Mesenchymal stem cell (in vitro differentiated cells and primary cell): ENCODE results near the gene CSNK1G1.

ENCODE experiments used
- DNase-seq: peaks from one replicate; pipeline ENCODE4 v3.0.0-alpha.2; 2013
- H2AFZ ChIP-seq: one replicate; pipeline ENCODE4 v1.6.1; 2013; ENCODE audit warnings: low read depth, mild to moderate bottlenecking, control low read depth, inconsistent platforms, low read length, moderate library complexity
- H2AK5ac ChIP-seq: 2 replicates; pipeline ENCODE4 v1.6.1; 2013; ENCODE audit warnings: low read length, moderate library complexity, mild to moderate bottlenecking, inconsistent platforms; ENCODE audit not compliant: severe bottlenecking
- H2BK120ac ChIP-seq: one replicate; pipeline ENCODE4 v1.6.1; 2013; ENCODE audit warnings: low read depth, mild to moderate bottlenecking, inconsistent platforms, low read length, moderate library complexity
- H2BK12ac ChIP-seq, 2 experiments: one replicate each; pipeline ENCODE4 v1.6.1; 2013; ENCODE audit warnings: inconsistent platforms in 2 of 2, low read length in 2 of 2, mild to moderate bottlenecking in 2 of 2, moderate library complexity in 2 of 2, control low read depth in 1 of 2
- H2BK15ac ChIP-seq: one replicate; pipeline ENCODE4 v1.6.1; 2013; ENCODE audit warnings: mild to moderate bottlenecking, low read depth, inconsistent platforms; ENCODE audit not compliant: poor library complexity, severe bottlenecking
- H2BK5ac ChIP-seq: 2 replicates; pipeline ENCODE4 v1.6.1; 2013; ENCODE audit warnings: low read depth, mild to moderate bottlenecking, low read length, control low read depth, inconsistent platforms; ENCODE audit not compliant: poor library complexity, severe bottlenecking
- H3K14ac ChIP-seq, 2 experiments: one replicate each; pipeline ENCODE4 v1.6.1; 2013; ENCODE audit warnings: inconsistent platforms in 2 of 2, low read length in 2 of 2, control low read depth in 1 of 2, mild to moderate bottlenecking in 1 of 2, moderate library complexity in 1 of 2
- H3K18ac ChIP-seq, 2 experiments: one replicate each; pipeline ENCODE4 v1.6.1; 2013; ENCODE audit warnings: inconsistent platforms in 2 of 2, low read length in 2 of 2, control low read depth in 1 of 2, low read depth in 1 of 2, mild to moderate bottlenecking in 1 of 2
- H3K23ac ChIP-seq, 2 experiments: one replicate each; pipeline ENCODE4 v1.6.1; 2013; ENCODE audit warnings: inconsistent platforms in 2 of 2, low read length in 2 of 2, mild to moderate bottlenecking in 2 of 2, moderate library complexity in 2 of 2, control low read depth in 1 of 2
- H3K27ac ChIP-seq: 2 replicates; pipeline ENCODE4 v1.5.1; 2013; ENCODE audit warnings: mild to moderate bottlenecking, moderate library complexity, low read length, control low read depth, inconsistent platforms; ENCODE audit not compliant: poor library complexity, severe bottlenecking
- H3K27me3 ChIP-seq, 2 experiments: 2 replicates each; pipeline versions ENCODE4 v1.6.1 to v1.7.0; 2013; ENCODE audit warnings: low read length in 2 of 2, mild to moderate bottlenecking in 2 of 2, moderate library complexity in 2 of 2, control low read depth in 1 of 2, inconsistent platforms in 1 of 2; ENCODE audit not compliant: control insufficient read depth in 1 of 2, insufficient read depth in 1 of 2
- H3K36me3 ChIP-seq, 2 experiments: 2 replicates each; pipeline versions ENCODE4 v1.6.1 to v1.7.0; 2013; ENCODE audit warnings: low read length in 2 of 2, control low read depth in 1 of 2, inconsistent platforms in 1 of 2, low read depth in 1 of 2, mild to moderate bottlenecking in 1 of 2; ENCODE audit not compliant: insufficient read depth in 2 of 2, control insufficient read depth in 1 of 2
- H3K4ac ChIP-seq, 2 experiments: one replicate each; pipeline ENCODE4 v1.6.1; 2013; ENCODE audit warnings: inconsistent platforms in 2 of 2, low read length in 2 of 2, mild to moderate bottlenecking in 2 of 2, moderate library complexity in 2 of 2, control low read depth in 1 of 2, low read depth in 1 of 2
- H3K4me1 ChIP-seq: 2 replicates; pipeline ENCODE4 v1.6.1; 2013; ENCODE audit warnings: low read depth, low read length, control low read depth; ENCODE audit not compliant: control insufficient read depth, insufficient read depth
- H3K4me2 ChIP-seq: 2 replicates; pipeline ENCODE4 v1.6.1; 2013; ENCODE audit warnings: low read length, mild to moderate bottlenecking, inconsistent platforms; ENCODE audit not compliant: poor library complexity, severe bottlenecking
- H3K4me3 ChIP-seq, 2 experiments: 2 replicates each; pipeline versions ENCODE4 v1.5.1 to v1.7.0; 2013; ENCODE audit warnings: low read length in 2 of 2, mild to moderate bottlenecking in 2 of 2, control low read depth in 1 of 2, low read depth in 1 of 2; ENCODE audit not compliant: insufficient read depth in 1 of 2
- H3K79me1 ChIP-seq: replicated peaks from 2 replicates; pipeline ENCODE4 v1.6.1; 2013; ENCODE audit warnings: mild to moderate bottlenecking, control low read depth, low read length, inconsistent platforms; ENCODE audit not compliant: poor library complexity, severe bottlenecking
- H3K9ac ChIP-seq: 2 replicates; pipeline ENCODE4 v1.7.0; 2013; ENCODE audit warnings: mild to moderate bottlenecking, low read length, moderate library complexity
- H3K9me3 ChIP-seq: 2 replicates; pipeline ENCODE4 v1.7.0; 2013; ENCODE audit warnings: mild to moderate bottlenecking, low read length; ENCODE audit not compliant: control insufficient read depth
- H4K8ac ChIP-seq: one replicate; pipeline ENCODE4 v1.6.1; 2013; ENCODE audit warnings: inconsistent platforms, mild to moderate bottlenecking, low read length, moderate library complexity
- H4K91ac ChIP-seq: one replicate; pipeline ENCODE4 v1.6.1; 2013; ENCODE audit warnings: mild to moderate bottlenecking, low read length, inconsistent platforms
- WGBS: methylation state at CpG from one replicate; pipeline ENCODE4 v1.1.7; 2013; ENCODE audit warnings: mixed read lengths; 5-methylcytosine and 5-hydroxymethylcytosine counted together

The CSNK1G1 gene

GRCh38 chr15:64343841-64344240 is 12.1 kb downstream of the CSNK1G1 start:
- WGBS: 100% methylated on average over 1 of the region's 2 CpGs
- no peak overlapping the region for H4K91ac ChIP-seq

DNA sequence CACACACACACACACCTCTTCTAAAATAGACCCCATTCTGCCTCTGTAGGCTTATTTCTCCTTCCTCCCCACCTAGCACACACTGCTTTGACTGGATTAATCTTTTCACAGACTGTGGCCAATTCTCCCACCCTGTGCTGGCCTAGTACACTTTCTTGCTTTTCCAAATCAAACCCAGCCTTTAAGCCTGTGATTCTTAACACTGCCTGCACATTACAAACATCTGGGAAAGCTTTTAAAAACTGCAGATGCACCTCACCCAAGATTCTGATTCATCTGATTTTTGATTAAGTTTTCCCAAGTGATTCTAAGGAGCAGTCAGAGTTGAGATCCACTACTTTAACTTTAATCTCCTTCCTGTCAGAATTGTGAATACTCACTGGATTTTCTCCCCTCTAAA is 12.8 kb downstream of the CSNK1G1 start:
- H2BK120ac ChIP-seq: no peak overlapping the region
- no peak for DNase-seq
- H3K27ac ChIP-seq: no peak overlapping the region
- no peak overlapping the region for H4K8ac ChIP-seq
- no peak overlapping the region for H3K4me2 ChIP-seq
- H2BK12ac ChIP-seq: no peak overlapping the region
- no peaks in the 10 kb centered on the region for H3K4me1 ChIP-seq
- H3K9me3 ChIP-seq: no peaks in the 10 kb centered on the region
- H3K27me3 ChIP-seq: no peaks in the 10 kb centered on the region
- no peak overlapping the region for H2AK5ac ChIP-seq
- peak overlapping the region in 1 of 2 experiments; percentile 15 for H3K14ac ChIP-seq
- peak overlapping the region in 1 of 2 experiments; percentile 54 for H3K4me3 ChIP-seq
- H3K18ac ChIP-seq: no peak overlapping the region
- H4K91ac ChIP-seq: no peak overlapping the region
- H2AFZ ChIP-seq: no peak overlapping the region
- H3K36me3 ChIP-seq: peaks cover 9 to 36% of the 10 kb centered on the region in 2 experiments
- H3K79me1 ChIP-seq: peaks cover 19% of the 10 kb centered on the region
- H3K9ac ChIP-seq: peak overlapping the region; percentile 60
- H3K23ac ChIP-seq: no peak overlapping the region
- no peak overlapping the region for H2BK5ac ChIP-seq
- H3K4ac ChIP-seq: peak overlapping the region in 1 of 2 experiments; percentile 41
- no peak overlapping the region for H2BK15ac ChIP-seq

More at GRCh38 chr15:64343841-64344240, 12.1 kb downstream of the CSNK1G1 start:
- no peak overlapping the region for H2BK5ac ChIP-seq
- no peak overlapping the region for H2BK15ac ChIP-seq
- no peak overlapping the region for H4K8ac ChIP-seq
- no peak overlapping the region for H2AFZ ChIP-seq
- no peak overlapping the region for H3K14ac ChIP-seq
- no peak overlapping the region for H3K18ac ChIP-seq
- H3K23ac ChIP-seq: no peak overlapping the region
- peaks cover 6 to 36% of the 10 kb centered on the region in 2 experiments for H3K36me3 ChIP-seq
- H2BK12ac ChIP-seq: no peak overlapping the region
- H3K79me1 ChIP-seq: peaks cover 18% of the 10 kb centered on the region
- H3K27ac ChIP-seq: no peak overlapping the region
- no peak for DNase-seq
- no peak overlapping the region for H2AK5ac ChIP-seq
- H2BK120ac ChIP-seq: no peak overlapping the region
- H3K9ac ChIP-seq: peak overlapping the region; percentile 60
- H3K4ac ChIP-seq: no peak overlapping the region
- no peaks in the 10 kb centered on the region for H3K27me3 ChIP-seq
- no peaks in the 10 kb centered on the region for H3K9me3 ChIP-seq
- peak overlapping the region in 1 of 2 experiments; percentile 54 for H3K4me3 ChIP-seq
- H3K4me1 ChIP-seq: no peaks in the 10 kb centered on the region
- no peak overlapping the region for H3K4me2 ChIP-seq

DNA sequence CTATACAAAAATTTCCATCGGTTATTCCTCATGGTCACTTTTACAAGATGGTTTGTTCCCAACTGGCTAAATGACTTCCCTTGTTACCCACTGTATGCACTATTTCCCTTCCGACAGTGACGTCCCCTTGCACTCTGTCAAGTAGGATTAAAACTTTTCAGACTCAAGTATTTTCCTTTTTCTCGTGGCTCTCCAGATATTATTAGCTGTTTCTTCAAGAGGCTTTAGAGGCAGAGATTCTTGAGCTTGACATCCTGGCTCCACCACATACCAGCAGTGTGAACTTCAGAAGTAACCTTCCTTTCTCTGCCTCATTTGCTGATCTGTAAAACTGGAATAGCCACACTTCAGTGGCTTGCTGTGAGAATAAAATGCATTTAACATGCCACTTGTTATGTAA is 14.0 kb downstream of the CSNK1G1 start:
- Histone ChIP-seq H3K4ac (no peak overlapping the region), H3K9me3 (no peaks in the 10 kb centered on the region), H2AK5ac (no peak overlapping the region), H3K4me3 (no peak overlapping the region), H3K79me1 (peaks cover 17% of the 10 kb centered on the region), H2BK5ac (no peak overlapping the region), H3K9ac (no peak overlapping the region), H3K27ac (no peak overlapping the region), H2AFZ (no peak overlapping the region), H3K27me3 (no peaks in the 10 kb centered on the region), H3K4me1 (no peaks in the 10 kb centered on the region), H4K91ac (no peak overlapping the region), H2BK120ac (no peak overlapping the region), H3K36me3 (peaks cover 9 to 28% of the 10 kb centered on the region in 2 experiments), H3K14ac (no peak overlapping the region), H3K23ac (no peak overlapping the region), H2BK15ac (no peak overlapping the region), H2BK12ac (no peak overlapping the region), H3K4me2 (no peak overlapping the region), H3K18ac (no peak overlapping the region), H4K8ac (no peak overlapping the region)
- 88% methylated on average over 4 of the region's 4 CpGs for WGBS
- DNase-seq: no peak

DNA sequence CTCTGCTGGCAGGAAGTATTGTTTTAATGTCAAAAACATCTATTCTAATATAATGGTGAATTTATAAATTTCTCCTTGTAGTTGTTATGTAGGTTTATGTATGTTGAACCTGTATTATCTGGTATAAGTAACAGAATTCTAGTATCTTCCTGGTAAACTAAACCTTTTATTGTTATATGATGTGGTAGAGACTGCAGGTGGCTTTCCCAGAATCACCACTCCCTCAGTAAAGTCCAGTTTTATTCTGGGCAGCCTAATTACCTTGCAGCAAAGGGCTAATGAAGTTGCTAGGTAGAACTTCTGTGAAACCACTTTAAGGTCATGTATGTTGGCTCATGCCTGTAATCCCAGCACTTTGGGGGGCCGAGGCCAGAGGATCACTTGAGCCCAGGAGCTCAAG is 15.6 kb downstream of the CSNK1G1 start:
- Histone ChIP-seq H3K4me2 (no peak overlapping the region), H2BK12ac (no peak overlapping the region), H4K91ac (no peak overlapping the region), H3K9me3 (no peaks in the 10 kb centered on the region), H3K18ac (no peak overlapping the region), H4K8ac (no peak overlapping the region), H3K4ac (no peak overlapping the region), H2BK15ac (no peak overlapping the region), H3K9ac (no peak overlapping the region), H3K27ac (no peak overlapping the region), H3K36me3 (peaks cover 9 to 24% of the 10 kb centered on the region in 2 experiments), H2BK5ac (no peak overlapping the region), H2AFZ (no peak overlapping the region), H3K14ac (no peak overlapping the region), H3K79me1 (peaks cover 17% of the 10 kb centered on the region), H2AK5ac (no peak overlapping the region), H3K4me1 (no peaks in the 10 kb centered on the region), H3K23ac (no peak overlapping the region), H2BK120ac (no peak overlapping the region), H3K27me3 (no peaks in the 10 kb centered on the region), H3K4me3 (no peak overlapping the region)
- 100% methylated on average over 1 of the region's 1 CpG for WGBS
- DNase-seq: no peak
